OCI-LY1 (cell line): ENCODE measurements around the gene ADAMTS4.

Source experiments
- H2AFZ ChIP-seq: fragments of 200-600 bp; sonication (generic), shearing (Covaris generic); 2 replicates; pipeline ENCODE4 v1.6.0; 2014; ENCODE audit warnings: antibody characterized with exemption, mild to moderate bottlenecking, low read length
- H3F3A ChIP-seq: fragments of 200-600 bp; sonication (generic), shearing (Covaris generic); 2 replicates; pipeline ENCODE4 v1.6.0; 2014; ENCODE audit warnings: mild to moderate bottlenecking, antibody characterized with exemption, low read length, moderate library complexity; ENCODE audit not compliant: insufficient read depth
- H3K27ac ChIP-seq: fragments of 200-600 bp; sonication (generic); 2 replicates; pipeline ENCODE4 v1.5.1; 2014; ENCODE audit warnings: low read length, mixed run types, mild to moderate bottlenecking, low read depth; ENCODE audit not compliant: poor library complexity, severe bottlenecking
- H3K27me3 ChIP-seq: fragments of 200-600 bp; sonication (generic); 2 replicates; pipeline ENCODE4 v1.6.0; 2014; ENCODE audit warnings: antibody characterized with exemption, mild to moderate bottlenecking, low read length, moderate library complexity; ENCODE audit not compliant: insufficient read depth
- H3K36me3 ChIP-seq: fragments of 200-600 bp; sonication (generic); 2 replicates; pipeline ENCODE4 v1.6.1; 2014; ENCODE audit warnings: mild to moderate bottlenecking, antibody characterized with exemption, low read length, moderate library complexity, mixed read lengths; ENCODE audit not compliant: insufficient read depth
- H3K4me1 ChIP-seq: fragments of 200-600 bp; sonication (generic); 2 replicates; pipeline ENCODE4 v1.5.1; 2014; ENCODE audit warnings: mild to moderate bottlenecking, low read length, moderate library complexity; ENCODE audit not compliant: insufficient read depth, severe bottlenecking
- H3K4me2 ChIP-seq: fragments of 200-600 bp; sonication (generic), shearing (Covaris generic); 2 replicates; pipeline ENCODE4 v1.6.1; 2014; ENCODE audit warnings: low read length
- H3K4me3 ChIP-seq: fragments of 200-600 bp; sonication (generic); 2 replicates; pipeline ENCODE4 v1.5.1; 2014; ENCODE audit warnings: low read length, low read depth, mild to moderate bottlenecking, mixed read lengths; ENCODE audit not compliant: poor library complexity, severe bottlenecking
- H3K79me2 ChIP-seq: fragments of 200-600 bp; shearing (Covaris generic); 2 replicates; pipeline ENCODE4 v1.6.1; 2016; ENCODE audit warnings: mixed run types, low read length, mixed read lengths; ENCODE audit not compliant: insufficient read depth
- H3K9ac ChIP-seq: fragments of 200-600 bp; sonication (generic), shearing (Covaris generic); 2 replicates; pipeline ENCODE4 v1.6.1; 2014; ENCODE audit warnings: mild to moderate bottlenecking, low read length, mixed read lengths
- H3K9me2 ChIP-seq: fragments of 200-600 bp; sonication (generic), shearing (Covaris generic); 2 replicates; pipeline ENCODE4 v1.6.1; 2014; ENCODE audit warnings: low read depth, mild to moderate bottlenecking, low read length, mixed read lengths
- H3K9me3 ChIP-seq: fragments of 200-600 bp; shearing (Covaris generic); 2 replicates; pipeline ENCODE4 v1.6.1; 2014; ENCODE audit warnings: low read length, mixed read lengths
- H4K20me1 ChIP-seq: fragments of 200-600 bp; sonication (generic), shearing (Covaris generic); 2 replicates; pipeline ENCODE4 v1.6.0; 2016; ENCODE audit warnings: mild to moderate bottlenecking, low read length; ENCODE audit not compliant: insufficient read depth
- EZH2 ChIP-seq: fragments of 200-600 bp; sonication (generic), shearing (Covaris generic); IDR thresholded peaks from 2 replicates; pipeline ENCODE4 v1.8.0; 2017; ENCODE audit warnings: borderline replicate concordance, mixed run types, mild to moderate bottlenecking, antibody characterized with exemption, low read length, moderate library complexity, mixed read lengths
- TF ChIP-seq, protein P1 (sequence below): fragments of 200-600 bp; sonication (generic), shearing (Covaris generic); IDR thresholded peaks from 2 replicates; pipeline ENCODE4 v1.5.1; 2017; ENCODE audit warnings: mild to moderate bottlenecking, antibody characterized with exemption, low read length, moderate library complexity, mixed read lengths

The ADAMTS4 gene

GRCh38 chr1:161201836-161202712 is 3.2 kb upstream of the ADAMTS4 start, which contains the start of gene NDUFS2:
TSS of gene NDUFS2 (plus strand) at chr1:161202367. CDS start at chr1:161202386, 19 bp downstream.
- Histone ChIP-seq H3K79me2 (no peaks in the 10 kb centered on the region), H3K4me1 (peaks cover 21% of the 10 kb centered on the region), H3K9ac (peak within 1 kb of the TSS; percentile 91), H3F3A (no peaks in the 10 kb centered on the region), H3K27me3 (no peaks in the 10 kb centered on the region), H3K4me3 (peak within 1 kb of the TSS; percentile 84), H3K4me2 (peak within 1 kb of the TSS; percentile 77), H4K20me1 (no peaks in the 10 kb centered on the region), H3K9me3 (no peaks in the 10 kb centered on the region), H3K9me2 (no peaks in the 10 kb centered on the region), H2AFZ (peak within 1 kb of the TSS; percentile 27), H3K27ac (peak within 1 kb of the TSS; percentile 77), H3K36me3 (peaks cover 31% of the 10 kb centered on the region)
- TF ChIP-seq, protein P1, sequence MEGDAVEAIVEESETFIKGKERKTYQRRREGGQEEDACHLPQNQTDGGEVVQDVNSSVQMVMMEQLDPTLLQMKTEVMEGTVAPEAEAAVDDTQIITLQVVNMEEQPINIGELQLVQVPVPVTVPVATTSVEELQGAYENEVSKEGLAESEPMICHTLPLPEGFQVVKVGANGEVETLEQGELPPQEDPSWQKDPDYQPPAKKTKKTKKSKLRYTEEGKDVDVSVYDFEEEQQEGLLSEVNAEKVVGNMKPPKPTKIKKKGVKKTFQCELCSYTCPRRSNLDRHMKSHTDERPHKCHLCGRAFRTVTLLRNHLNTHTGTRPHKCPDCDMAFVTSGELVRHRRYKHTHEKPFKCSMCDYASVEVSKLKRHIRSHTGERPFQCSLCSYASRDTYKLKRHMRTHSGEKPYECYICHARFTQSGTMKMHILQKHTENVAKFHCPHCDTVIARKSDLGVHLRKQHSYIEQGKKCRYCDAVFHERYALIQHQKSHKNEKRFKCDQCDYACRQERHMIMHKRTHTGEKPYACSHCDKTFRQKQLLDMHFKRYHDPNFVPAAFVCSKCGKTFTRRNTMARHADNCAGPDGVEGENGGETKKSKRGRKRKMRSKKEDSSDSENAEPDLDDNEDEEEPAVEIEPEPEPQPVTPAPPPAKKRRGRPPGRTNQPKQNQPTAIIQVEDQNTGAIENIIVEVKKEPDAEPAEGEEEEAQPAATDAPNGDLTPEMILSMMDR = peak; percentile 53
- TF ChIP-seq EZH2 = no peak

DNA sequence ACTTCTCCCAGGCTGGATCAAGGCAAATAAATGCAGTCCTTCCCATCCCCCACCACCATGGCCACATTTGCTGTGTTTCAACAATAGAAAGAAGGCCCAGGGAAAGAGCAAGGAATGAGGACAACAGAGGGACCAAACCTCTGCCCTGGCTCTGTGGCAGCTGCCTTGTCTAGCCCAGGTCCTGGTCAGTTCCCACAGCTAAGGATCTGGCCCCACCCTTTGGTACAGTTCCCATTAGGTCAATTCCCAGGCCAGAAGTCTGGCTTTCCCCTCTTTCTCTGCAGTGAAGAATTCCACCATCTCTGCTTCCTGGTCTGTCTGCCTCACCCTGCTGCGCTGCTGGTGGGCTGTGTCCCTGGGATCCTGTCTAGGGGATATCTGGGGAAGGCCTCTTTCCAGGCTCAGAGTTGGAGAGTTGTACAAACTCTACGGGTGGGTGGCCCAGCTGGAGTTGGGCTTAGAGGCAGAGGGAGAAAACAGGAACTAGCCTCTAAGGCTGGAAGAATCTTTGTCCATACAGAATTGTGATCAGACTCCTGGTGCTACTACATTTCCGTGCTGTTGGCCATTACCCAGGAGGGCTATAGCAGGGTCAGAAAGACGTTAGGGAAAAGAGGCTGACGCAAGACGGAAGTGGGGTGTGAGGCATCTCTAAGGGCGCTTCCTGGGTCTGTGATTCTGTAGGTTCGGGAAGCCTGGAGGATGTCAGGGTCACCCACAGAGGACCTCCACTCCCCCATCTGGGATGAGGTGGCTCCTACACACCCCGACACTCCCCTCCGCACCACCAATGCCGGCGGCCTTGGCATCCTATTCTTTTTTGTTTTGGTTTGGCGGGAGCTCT is 2.4 kb upstream of the ADAMTS4 start:
- Histone ChIP-seq H3K79me2 (no peaks in the 10 kb centered on the region), H3K9ac (peak overlapping the region; percentile 91), H3F3A (no peaks in the 10 kb centered on the region), H3K4me3 (peak overlapping the region; percentile 84), H3K9me3 (no peaks in the 10 kb centered on the region), H3K4me2 (peak overlapping the region; percentile 77), H3K27ac (peak overlapping the region; percentile 63), H4K20me1 (no peaks in the 10 kb centered on the region), H3K36me3 (peaks cover 22% of the 10 kb centered on the region), H3K27me3 (no peaks in the 10 kb centered on the region), H3K4me1 (peaks cover 21% of the 10 kb centered on the region), H2AFZ (peak overlapping the region; percentile 27), H3K9me2 (no peaks in the 10 kb centered on the region)
- TF ChIP-seq, protein P1 = no peak
- TF ChIP-seq EZH2 = no peak

DNA sequence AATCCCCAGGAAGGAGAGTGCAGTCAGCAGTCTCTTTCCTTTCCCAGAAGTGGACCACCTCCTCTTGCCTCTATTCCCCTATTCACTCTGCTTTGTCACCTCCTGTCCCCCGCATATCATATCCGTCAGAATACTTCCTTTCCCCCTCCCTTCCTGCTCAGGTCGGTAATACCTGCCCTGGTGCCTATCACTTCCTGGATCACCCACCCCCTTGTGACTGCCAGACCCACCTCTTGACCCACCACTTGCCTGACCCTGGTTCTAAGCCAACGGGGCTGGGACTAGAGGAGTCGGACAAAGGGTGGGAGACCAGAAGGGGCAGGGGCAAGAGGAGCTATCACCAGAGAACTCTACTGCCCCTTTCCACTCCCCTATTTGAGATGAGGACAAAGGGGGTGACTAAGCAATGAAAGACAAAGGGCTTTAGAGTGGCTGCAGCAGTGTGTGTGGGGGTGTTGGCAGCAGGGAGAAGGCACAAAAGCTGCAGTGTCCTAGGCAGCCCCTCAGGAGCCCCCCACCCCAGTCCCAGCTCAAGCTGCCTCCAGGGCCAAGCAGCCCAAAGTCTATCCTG is 1.7 kb upstream of the ADAMTS4 start:
- Histone ChIP-seq H4K20me1 (no peaks in the 10 kb centered on the region), H3K9ac (no peak overlapping the region), H3F3A (no peaks in the 10 kb centered on the region), H3K4me1 (peaks cover 21% of the 10 kb centered on the region), H3K9me2 (no peaks in the 10 kb centered on the region), H3K9me3 (no peaks in the 10 kb centered on the region), H3K79me2 (no peaks in the 10 kb centered on the region), H3K4me3 (no peak overlapping the region), H3K4me2 (no peak overlapping the region), H2AFZ (no peak overlapping the region), H3K27ac (no peak overlapping the region), H3K27me3 (no peaks in the 10 kb centered on the region), H3K36me3 (peaks cover 17% of the 10 kb centered on the region)
- TF ChIP-seq, protein P1 = no peak
